Osteocyte (in vitro differentiated cells): ENCODE measurements around the gene TGM1. TPM values are rescaled to one million over a fixed set of nuclear protein-coding genes. Genes with fewer than 3 reads are reported as not detected.
A peak's percentile ranks its signal among the peaks of the same experiment; 100 is the strongest.

Source experiments
- DNase-seq: peaks from one replicate; pipeline ENCODE4 v3.0.0; 2021; ENCODE audit warnings: mixed read lengths; ENCODE audit not compliant: unreplicated experiment; ENCODE audit errors: extremely low spot score
- H3K27ac Mint-ChIP-seq: one replicate; pipeline ENCODE4 v1.8.0; 2021; ENCODE audit warnings: mild to moderate bottlenecking, mixed read lengths; ENCODE audit not compliant: unreplicated experiment
- H3K27me3 Mint-ChIP-seq: one replicate; pipeline ENCODE4 v1.8.0; 2021; ENCODE audit warnings: mixed read lengths; ENCODE audit not compliant: unreplicated experiment
- H3K36me3 Mint-ChIP-seq: one replicate; pipeline ENCODE4 v1.8.0; 2021; ENCODE audit warnings: mixed read lengths; ENCODE audit not compliant: unreplicated experiment
- H3K4me1 Mint-ChIP-seq: one replicate; pipeline ENCODE4 v1.8.0; 2021; ENCODE audit warnings: mixed read lengths; ENCODE audit not compliant: unreplicated experiment
- H3K4me3 Mint-ChIP-seq: one replicate; pipeline ENCODE4 v1.8.0; 2021; ENCODE audit warnings: mild to moderate bottlenecking, moderate library complexity, mixed read lengths; ENCODE audit not compliant: unreplicated experiment
- H3K9me3 Mint-ChIP-seq: one replicate; pipeline ENCODE4 v1.8.0; 2021; ENCODE audit warnings: mixed read lengths; ENCODE audit not compliant: unreplicated experiment
- total RNA-seq: library from RNA; stranded (reverse); gene quantifications from 2 replicates; pipeline ENCODE4 v1.2.1, GENCODE V29; 2021
- TF ChIP-seq, protein P1 (sequence below): fragments of 200-600 bp; sonication (generic); IDR thresholded peaks from 2 replicates; pipeline ENCODE4 v1.5.0; 2021; ENCODE audit warnings: antibody characterized with exemption, mild to moderate bottlenecking, moderate library complexity

Gene TGM1
- total RNA-seq, 1 donor from 2014 or later: 2.1 TPM

DNA sequence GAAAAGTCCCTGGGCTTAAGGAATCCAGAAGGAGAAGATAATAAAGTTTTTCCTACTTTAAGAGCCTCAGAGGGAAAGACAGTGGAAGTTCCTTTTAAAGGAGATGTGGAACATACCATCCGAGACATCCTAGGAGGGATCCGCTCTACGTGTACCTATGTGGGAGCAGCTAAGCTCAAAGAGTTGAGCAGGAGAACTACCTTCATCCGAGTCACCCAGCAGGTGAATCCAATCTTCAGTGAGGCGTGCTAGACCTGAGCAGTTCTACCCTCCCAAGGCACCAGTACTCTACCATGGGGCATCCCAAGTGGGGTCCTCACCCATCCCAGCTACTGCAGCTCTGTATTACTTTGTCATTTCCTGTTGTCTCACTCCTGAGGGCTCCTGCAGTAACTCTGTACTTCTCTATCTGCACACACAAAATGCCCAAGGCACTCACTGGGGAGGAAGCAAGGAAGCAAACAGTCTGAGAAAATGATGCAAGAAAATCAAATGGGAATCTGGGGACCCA lies 24.4 kb downstream of the TGM1 start:
- H3K4me1 Mint-ChIP-seq: peaks cover 51% of the 10 kb centered on the region
- no peak for DNase-seq
- no peaks in the 10 kb centered on the region for H3K27me3 Mint-ChIP-seq
- H3K9me3 Mint-ChIP-seq: no peaks in the 10 kb centered on the region
- no peak overlapping the region for H3K4me3 Mint-ChIP-seq
- peaks cover 43% of the 10 kb centered on the region for H3K36me3 Mint-ChIP-seq
- H3K27ac Mint-ChIP-seq: no peak overlapping the region
- TF ChIP-seq, protein P1, sequence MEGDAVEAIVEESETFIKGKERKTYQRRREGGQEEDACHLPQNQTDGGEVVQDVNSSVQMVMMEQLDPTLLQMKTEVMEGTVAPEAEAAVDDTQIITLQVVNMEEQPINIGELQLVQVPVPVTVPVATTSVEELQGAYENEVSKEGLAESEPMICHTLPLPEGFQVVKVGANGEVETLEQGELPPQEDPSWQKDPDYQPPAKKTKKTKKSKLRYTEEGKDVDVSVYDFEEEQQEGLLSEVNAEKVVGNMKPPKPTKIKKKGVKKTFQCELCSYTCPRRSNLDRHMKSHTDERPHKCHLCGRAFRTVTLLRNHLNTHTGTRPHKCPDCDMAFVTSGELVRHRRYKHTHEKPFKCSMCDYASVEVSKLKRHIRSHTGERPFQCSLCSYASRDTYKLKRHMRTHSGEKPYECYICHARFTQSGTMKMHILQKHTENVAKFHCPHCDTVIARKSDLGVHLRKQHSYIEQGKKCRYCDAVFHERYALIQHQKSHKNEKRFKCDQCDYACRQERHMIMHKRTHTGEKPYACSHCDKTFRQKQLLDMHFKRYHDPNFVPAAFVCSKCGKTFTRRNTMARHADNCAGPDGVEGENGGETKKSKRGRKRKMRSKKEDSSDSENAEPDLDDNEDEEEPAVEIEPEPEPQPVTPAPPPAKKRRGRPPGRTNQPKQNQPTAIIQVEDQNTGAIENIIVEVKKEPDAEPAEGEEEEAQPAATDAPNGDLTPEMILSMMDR: no peak

DNA sequence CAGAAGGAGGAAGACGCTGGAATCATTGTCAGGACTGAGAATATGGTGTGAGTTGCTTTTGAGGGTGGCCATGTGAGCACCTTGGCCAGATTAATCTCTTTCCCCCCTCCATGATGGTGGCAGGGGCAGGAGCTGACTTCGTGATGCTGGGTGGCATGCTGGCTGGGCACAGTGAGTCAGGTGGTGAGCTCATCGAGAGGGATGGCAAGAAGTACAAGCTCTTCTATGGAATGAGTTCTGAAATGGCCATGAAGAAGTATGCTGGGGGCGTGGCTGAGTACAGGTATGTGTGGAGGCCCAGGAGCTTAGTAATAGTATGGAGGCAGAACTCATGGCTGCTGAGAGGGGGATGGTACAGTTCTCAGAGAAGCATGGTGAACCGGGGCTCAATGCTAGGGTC lies 24.9 kb downstream of the TGM1 start:
- no peak for DNase-seq
- H3K4me1 Mint-ChIP-seq: peaks cover 51% of the 10 kb centered on the region
- H3K9me3 Mint-ChIP-seq: no peaks in the 10 kb centered on the region
- H3K36me3 Mint-ChIP-seq: peaks cover 43% of the 10 kb centered on the region
- H3K4me3 Mint-ChIP-seq: no peak overlapping the region
- H3K27ac Mint-ChIP-seq: no peak overlapping the region
- no peaks in the 10 kb centered on the region for H3K27me3 Mint-ChIP-seq
- TF ChIP-seq, protein P1: no peak

DNA sequence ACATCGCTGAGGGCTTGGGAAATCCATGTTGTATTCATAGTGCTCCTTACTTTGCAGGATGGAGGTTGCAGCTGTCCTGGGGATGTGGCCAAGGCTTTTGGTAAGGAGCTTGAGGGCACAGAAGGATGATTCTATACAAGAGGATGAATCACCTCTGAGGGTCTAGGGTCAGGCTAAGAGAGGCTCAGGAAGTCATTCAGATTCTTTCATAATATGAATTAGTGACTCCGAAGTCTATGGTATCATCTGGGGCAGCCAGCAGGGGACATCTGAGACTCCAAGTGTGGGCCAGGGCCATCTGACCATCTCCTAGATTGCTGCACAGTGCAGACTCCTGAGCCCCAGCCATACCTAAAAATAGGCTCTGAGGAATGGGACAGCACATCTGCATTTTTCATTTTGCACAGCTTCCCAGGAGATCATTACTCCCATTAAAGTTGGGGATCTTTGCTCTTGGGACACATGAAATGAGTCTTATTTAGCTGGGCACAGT lies 25.5 kb downstream of the TGM1 start:
- Mint-ChIP-seq H3K36me3 (peaks cover 43% of the 10 kb centered on the region), H3K4me1 (peaks cover 49% of the 10 kb centered on the region), H3K27ac (peak overlapping the region; percentile 6), H3K9me3 (no peaks in the 10 kb centered on the region), H3K27me3 (no peaks in the 10 kb centered on the region), H3K4me3 (no peak overlapping the region)
- TF ChIP-seq, protein P1: no peak
- no peak for DNase-seq

DNA sequence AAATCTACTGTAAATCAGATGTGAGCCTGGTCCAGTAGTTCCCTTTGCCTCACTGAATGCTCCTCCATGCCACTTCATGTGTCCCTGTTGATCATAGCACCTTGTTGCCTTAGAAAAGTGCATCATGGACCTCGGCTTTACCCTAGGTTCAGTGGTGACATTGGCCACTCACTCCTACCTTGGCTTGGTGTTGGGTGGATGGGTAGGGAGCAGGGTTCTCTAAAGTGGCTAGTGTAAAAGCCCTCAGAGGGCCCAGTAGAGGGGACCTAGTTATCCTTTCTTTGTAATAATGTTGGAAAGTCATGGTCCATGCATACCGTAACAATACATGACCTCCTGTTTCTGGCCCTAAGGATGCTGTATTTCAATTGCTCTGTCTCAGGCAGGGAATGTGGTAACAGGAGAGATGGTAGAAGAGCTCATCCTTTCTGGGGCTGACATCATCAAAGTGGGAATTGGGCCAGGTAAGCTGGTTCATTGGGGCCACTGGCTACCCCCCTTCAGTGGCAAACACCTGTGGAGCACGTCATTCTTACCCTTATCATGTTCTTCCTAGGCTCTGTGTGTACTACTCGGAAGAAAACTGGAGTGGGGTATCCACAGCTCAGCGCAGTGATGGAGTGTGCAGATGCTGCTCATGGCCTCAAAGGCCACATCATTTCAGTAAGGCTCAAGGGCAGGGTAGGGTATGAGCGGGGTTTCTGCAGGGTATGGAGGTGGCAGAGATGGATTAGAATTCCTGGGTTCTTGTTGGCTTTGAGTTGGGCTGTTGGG lies 26.1 kb downstream of the TGM1 start:
- Mint-ChIP-seq H3K27ac (no peak overlapping the region), H3K4me1 (peaks cover 47% of the 10 kb centered on the region), H3K36me3 (peaks cover 43% of the 10 kb centered on the region), H3K9me3 (no peaks in the 10 kb centered on the region), H3K27me3 (no peaks in the 10 kb centered on the region), H3K4me3 (no peak overlapping the region)
- TF ChIP-seq, protein P1: no peak
- DNase-seq: no peak
